Measurements from ENCODE around the gene NXPE3.

DNA sequence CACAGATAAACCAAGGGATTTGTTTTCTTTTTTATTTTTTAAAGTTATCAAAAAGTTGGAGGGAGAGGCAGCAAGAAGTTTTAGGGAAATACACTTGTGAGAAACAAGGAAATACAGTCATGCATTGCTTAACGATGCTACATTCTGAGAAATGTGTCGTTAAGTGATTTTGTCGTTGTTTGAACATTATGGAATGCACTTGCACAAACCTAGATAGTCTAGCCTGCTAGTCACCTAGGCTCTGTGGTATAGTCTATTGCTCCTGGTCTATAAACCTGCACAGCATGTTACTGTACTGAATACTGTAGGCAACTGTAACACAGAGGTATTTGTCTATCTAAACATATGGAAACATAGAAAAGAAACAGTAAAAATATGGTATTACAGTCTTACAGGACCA, 68.3 kb downstream of the NXPE3 start:
- TF ChIP-seq CTCF (IDR thresholded peaks at IDR 0.05) (no peak), POLR2A (IDR thresholded peaks at IDR 0.05) (no peak), EP300 (IDR thresholded peaks at IDR 0.05) (no peak)
